Gastroesophageal sphincter (tissue), 4 donors: ENCODE data around the gene KRTAP10-12. TPM values are rescaled to one million over a fixed set of nuclear protein-coding genes. Genes with fewer than 3 reads are reported as not detected.

Experiments used
- ATAC-seq: fragments of 150-250 bp; one replicate; pipeline ENCODE4 v1.9.1; 2016; ENCODE audit warnings: mild to moderate bottlenecking, moderate library complexity
- H3K27ac ChIP-seq, 4 donors: fragments of 200-600 bp; sonication (generic) in 3 of 4; 1 replicate in 3 of 4; 2 replicates in 1 of 4; pipeline ENCODE4 v1.5.1; 2016 to 2019
- H3K27me3 ChIP-seq: fragments of 200-600 bp; sonication (generic); one replicate; pipeline ENCODE4 v1.5.1; 2019
- H3K36me3 ChIP-seq, 2 donors: fragments of 200-600 bp; sonication (generic); one replicate each; pipeline ENCODE4 v1.5.1; 2019; ENCODE audit warnings: control low read depth in 1 of 2
- H3K4me1 ChIP-seq, 3 donors: fragments of 200-600 bp; sonication (generic); 1 replicate in 2 of 3; 2 replicates in 1 of 3; pipeline ENCODE4 v1.5.1; 2016 to 2019; ENCODE audit warnings: control low read depth in 2 of 3
- H3K4me3 ChIP-seq, 2 donors: fragments of 200-600 bp; sonication (generic); one replicate each; pipeline ENCODE4 v1.5.1; 2019; ENCODE audit warnings: mild to moderate bottlenecking in 1 of 2, moderate library complexity in 1 of 2
- H3K9me3 ChIP-seq, 3 donors: fragments of 200-600 bp; sonication (generic); one replicate each; pipeline ENCODE4 v1.5.1; 2017 to 2019; ENCODE audit warnings: control low read depth in 2 of 3
- CTCF ChIP-seq, 4 experiments: fragments of 200-600 bp in 2 of 4; fragments of 450-650 bp in 2 of 4; sonication (generic) in 1 of 4; IDR thresholded peaks; one replicate each; pipeline ENCODE4 v1.5.1; 2017 to 2019; ENCODE audit warnings: antibody characterized with exemption in 4 of 4, mild to moderate bottlenecking in 2 of 4, moderate library complexity in 2 of 4
- EP300 ChIP-seq: sonication (generic); formaldehyde crosslinking; IDR thresholded peaks from one replicate; pipeline ENCODE4 v1.6.1; 2017; ENCODE audit warnings: antibody characterized with exemption, mild to moderate bottlenecking
- POLR2A ChIP-seq, 2 donors: fragments of 450-650 bp; IDR thresholded peaks; one replicate each; pipeline ENCODE4 v1.6.1; 2017; ENCODE audit warnings: antibody characterized with exemption in 2 of 2, mild to moderate bottlenecking in 2 of 2, moderate library complexity in 1 of 2
- POLR2AphosphoS5 ChIP-seq: sonication (generic); formaldehyde crosslinking; IDR thresholded peaks from one replicate; pipeline ENCODE4 v1.6.1; 2017; ENCODE audit warnings: antibody characterized with exemption
- WGBS, 2 donors: methylation state at CpG; one replicate each; pipeline ENCODE4 v1.1.5; 2018; ENCODE audit warnings: low coverage in 1 of 2; 5-methylcytosine and 5-hydroxymethylcytosine counted together
- total RNA-seq, 4 donors: library from RNA; depleted of rRNA; stranded (reverse); fragments of >200 nt; gene quantifications; one replicate each; pipeline ENCODE4 v1.1.0, GENCODE V29; 2016

Gene KRTAP10-12
- total RNA-seq, 4 donors from 2014 or later, result not detected

DNA sequence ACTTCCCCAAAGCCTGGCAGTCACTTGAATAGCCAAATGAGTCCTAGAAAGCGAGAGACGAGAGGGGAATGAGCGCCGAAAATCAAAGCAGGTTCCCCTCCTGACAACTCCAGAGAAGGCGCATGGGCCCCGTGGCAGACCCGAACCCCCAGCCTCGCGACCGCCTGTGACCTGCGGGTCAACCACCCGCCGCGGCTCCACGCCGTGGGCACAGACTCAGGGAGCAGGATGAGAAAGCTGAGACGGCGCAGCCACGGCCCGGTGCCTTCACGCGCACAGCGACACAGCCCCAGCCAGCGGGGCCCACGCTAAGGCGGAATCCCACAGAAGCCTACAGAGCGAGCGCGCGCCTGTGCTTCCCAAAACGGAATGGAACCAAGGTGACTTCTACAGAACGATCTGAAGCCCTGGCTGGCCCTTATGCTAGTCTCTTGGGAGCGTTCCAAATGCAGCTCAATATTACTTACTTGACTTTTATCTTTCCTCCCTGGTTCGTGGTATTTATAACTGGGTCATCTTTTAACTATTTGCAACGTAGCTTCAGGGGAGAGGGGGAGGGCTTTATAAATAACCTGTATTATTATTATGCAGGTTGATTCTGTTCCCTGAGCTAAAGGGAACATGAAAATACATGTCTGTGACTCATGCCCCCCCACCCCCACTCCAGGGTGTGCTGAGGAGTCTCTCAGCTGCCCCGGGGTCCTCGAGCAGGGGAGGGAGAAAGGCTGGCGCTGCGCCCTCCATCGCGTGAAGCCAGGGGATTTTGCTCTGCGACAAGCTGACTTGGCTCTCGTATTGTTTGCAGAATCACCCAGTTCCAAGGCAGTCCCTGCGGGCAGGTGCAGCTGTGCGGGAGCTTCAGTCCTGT is 12.7 kb downstream of the KRTAP10-12 start:
- Histone ChIP-seq H3K4me3 (no peak overlapping the region), H3K36me3 (no peaks in the 10 kb centered on the region), H3K27ac (no peak overlapping the region), H3K9me3 (no peaks in the 10 kb centered on the region), H3K4me1 (peaks cover 0 to 16% (median 0%) of the 10 kb centered on the region in 3 donors), H3K27me3 (peaks cover 99% of the 10 kb centered on the region)
- WGBS, 2 donors, result 0% methylated on average over 2 to 6 of the region's 45 CpGs
- TF ChIP-seq CTCF (IDR thresholded peaks at IDR 0.05) (no peak), EP300 (no peak), POLR2A (IDR thresholded peaks at IDR 0.05) (no peak), POLR2AphosphoS5 (no peak)
- no peak for ATAC-seq

DNA sequence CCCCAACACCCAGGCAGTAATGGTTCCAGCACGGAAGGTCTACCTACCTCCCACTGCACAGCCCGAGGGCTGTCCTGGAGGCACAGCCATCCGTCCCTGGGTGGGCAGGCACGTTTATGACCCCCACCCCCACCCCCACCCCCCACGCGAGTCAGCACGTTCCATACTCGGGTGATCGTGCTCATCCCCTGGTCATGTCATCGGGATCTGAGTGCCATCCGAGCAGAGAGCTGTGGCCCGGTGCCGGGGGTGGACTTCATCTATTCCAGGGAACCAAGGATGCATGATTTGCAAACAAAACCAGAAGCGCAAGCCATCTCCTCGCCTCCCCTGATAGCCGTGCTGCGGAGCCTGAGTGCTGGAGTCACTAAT is 13.3 kb downstream of the KRTAP10-12 start:
- H3K9me3 ChIP-seq, result no peaks in the 10 kb centered on the region
- 0 to 8% methylated on average over 1 to 2 of the region's 17 CpGs for WGBS, 2 donors
- H3K4me1 ChIP-seq, result peaks cover 0 to 16% (median 0%) of the 10 kb centered on the region in 3 donors
- peaks cover 97% of the 10 kb centered on the region for H3K27me3 ChIP-seq
- ATAC-seq, result no peak
- TF ChIP-seq CTCF (IDR thresholded peaks at IDR 0.05) (no peak), EP300 (no peak), POLR2AphosphoS5 (no peak), POLR2A (IDR thresholded peaks at IDR 0.05) (no peak)
- no peaks in the 10 kb centered on the region for H3K36me3 ChIP-seq
- H3K27ac ChIP-seq, result no peak overlapping the region
- no peak overlapping the region for H3K4me3 ChIP-seq

- WGBS, 2 donors, result 6 to 17% methylated on average over 3 to 16 of the region's 20 CpGs
- H3K27ac ChIP-seq, result no peak overlapping the region
- no peaks in the 10 kb centered on the region for H3K9me3 ChIP-seq
- H3K36me3 ChIP-seq, result no peaks in the 10 kb centered on the region
- H3K4me3 ChIP-seq, result no peak overlapping the region
- peaks cover 0 to 16% (median 0%) of the 10 kb centered on the region in 3 donors for H3K4me1 ChIP-seq
- H3K27me3 ChIP-seq, result peaks cover 97% of the 10 kb centered on the region
- TF ChIP-seq EP300 (no peak), CTCF (IDR thresholded peaks at IDR 0.05) (no peak), POLR2A (IDR thresholded peaks at IDR 0.05) (no peak), POLR2AphosphoS5 (no peak)
- ATAC-seq, result no peak
Observed at GRCh38 chr21:44710756-44711326, 13.9 kb downstream of the KRTAP10-12 start.

GRCh38 chr21:44711327-44712202 is 14.6 kb downstream of the KRTAP10-12 start, which contains the start of gene TSPEAR:
TSPEAR (minus strand) TSS chr21:44711572; CDS start chr21:44711514, 58 bp downstream.
- Histone ChIP-seq H3K27me3 (peaks cover 91% of the 10 kb centered on the region), H3K9me3 (no peaks in the 10 kb centered on the region), H3K36me3 (no peaks in the 10 kb centered on the region), H3K27ac (no peak within 1 kb of the TSS), H3K4me1 (peaks cover 0 to 16% (median 0%) of the 10 kb centered on the region in 3 donors), H3K4me3 (no peak within 1 kb of the TSS)
- ATAC-seq, result no peak
- WGBS, 2 donors, result 0% methylated on average over 6 to 8 of the region's 41 CpGs
- no peak for TF ChIP-seq POLR2AphosphoS5
